HTERT RPE-1 (cell line): Measurements from ENCODE around the gene CCDC184.
"Not testable (repeated sequence)": the region's sequence is repeated elsewhere in the genome, so short reads cannot be mapped to it uniquely, and the experiment has no call there.

Experiments
- in situ Hi-C: fragments of 300-500 bp; cut with MboI; formaldehyde crosslinking; loops from 4 replicates; pipeline ENCODE4 v1.14.3; 2020; ENCODE audit warnings: low sequenced_read_pairs

CCDC184 gene

DNA sequence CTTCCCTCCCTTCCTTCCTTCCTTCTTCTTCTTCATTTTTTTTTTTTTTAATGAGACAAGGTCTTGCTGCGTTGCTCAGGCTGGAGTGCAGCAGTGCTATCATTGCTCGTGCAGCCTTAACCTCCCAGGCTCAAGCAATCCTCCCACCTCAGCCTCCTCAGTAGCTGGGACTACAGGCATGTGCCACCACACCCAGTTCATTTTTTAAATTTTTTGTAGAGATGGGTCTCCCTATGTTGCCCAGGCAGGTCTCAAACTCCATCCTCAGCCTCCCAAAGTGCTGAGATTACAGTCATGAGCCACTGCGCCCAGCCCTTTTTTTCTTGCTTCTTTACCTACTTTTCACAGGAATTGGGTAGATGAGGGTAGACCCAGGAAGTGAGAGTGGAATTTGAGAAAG, 18.1 kb downstream of the CCDC184 start:
- in situ Hi-C loops = no loop called here

DNA sequence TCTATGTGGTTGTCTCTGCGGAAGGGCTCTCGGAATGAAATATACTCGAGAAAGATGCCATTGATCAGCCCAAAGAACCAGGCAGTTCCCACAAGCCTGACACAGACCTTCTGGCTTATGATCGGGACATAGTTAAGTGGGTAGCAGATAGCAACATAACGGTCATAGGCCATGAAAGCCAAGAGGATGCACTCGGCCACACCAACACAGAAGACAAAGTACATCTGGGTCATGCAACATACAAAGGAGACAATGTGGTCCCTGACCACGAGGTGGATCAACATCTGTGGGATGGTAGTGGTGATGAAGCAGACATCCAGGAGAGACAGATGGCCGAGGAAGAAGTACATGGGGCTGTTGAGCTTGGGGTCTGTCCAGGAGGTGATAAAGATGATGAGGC, 19.3 kb downstream of the CCDC184 start:
- in situ Hi-C loops = no loop called here

GRCh38 chr12:48203192-48203591, 19.7 kb downstream of the CCDC184 start, which contains the start of gene OR10AD1:
OR10AD1 (minus strand) TSS chr12:48203292; CDS start chr12:48203292, 0 bp downstream.
- in situ Hi-C loops = no loop called here

DNA sequence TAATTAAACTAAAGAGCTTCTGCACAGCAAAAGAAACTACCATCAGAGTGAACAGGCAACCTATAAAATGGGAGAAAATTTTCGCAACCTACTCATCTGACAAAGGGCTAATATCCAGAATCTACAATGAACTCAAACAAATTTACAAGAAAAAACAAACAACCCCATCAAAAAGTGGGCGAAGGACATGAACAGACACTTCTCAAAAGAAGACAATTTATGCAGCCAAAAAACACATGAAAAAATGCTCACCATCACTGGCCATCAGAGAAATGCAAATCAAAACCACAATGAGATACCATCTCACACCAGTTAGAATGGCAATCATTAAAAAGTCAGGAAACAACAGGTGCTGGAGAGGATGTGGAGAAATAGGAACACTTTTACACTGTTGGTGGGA, 26.1 kb downstream of the CCDC184 start:
- in situ Hi-C loops = not testable (repeated sequence)

GRCh38 chr12:48216785-48217184, 33.3 kb downstream of the CCDC184 start:
- in situ Hi-C loops = no loop called here

- in situ Hi-C loops = no loop called here
Measured at GRCh38 chr12:48219631-48220030, 36.2 kb downstream of the CCDC184 start.

- in situ Hi-C loops = no loop called here
Measured at GRCh38 chr12:48220701-48221100, 37.3 kb downstream of the CCDC184 start.

DNA sequence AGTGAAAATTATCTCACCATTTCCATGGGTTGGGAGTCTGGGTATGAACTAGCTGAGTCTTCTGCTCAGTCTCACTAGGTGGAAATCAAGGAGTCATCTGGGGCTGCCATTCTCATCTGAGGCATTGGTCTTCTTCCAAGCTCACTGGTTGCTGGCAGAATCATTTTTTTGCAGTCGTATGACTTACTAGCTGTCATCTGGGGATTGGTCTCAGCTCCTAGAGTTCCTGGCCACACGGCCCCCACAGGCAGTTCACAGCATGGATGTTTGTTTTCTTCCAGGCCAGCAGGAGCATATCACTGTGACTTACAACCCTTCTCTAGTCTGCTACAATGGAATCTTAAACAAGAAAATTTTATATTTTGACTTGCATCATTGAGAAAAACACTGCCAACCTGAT, 38.2 kb downstream of the CCDC184 start:
- in situ Hi-C loops = no loop called here

- in situ Hi-C loops = not testable (repeated sequence)
Measured at GRCh38 chr12:48224533-48224932, 41.1 kb downstream of the CCDC184 start.

DNA sequence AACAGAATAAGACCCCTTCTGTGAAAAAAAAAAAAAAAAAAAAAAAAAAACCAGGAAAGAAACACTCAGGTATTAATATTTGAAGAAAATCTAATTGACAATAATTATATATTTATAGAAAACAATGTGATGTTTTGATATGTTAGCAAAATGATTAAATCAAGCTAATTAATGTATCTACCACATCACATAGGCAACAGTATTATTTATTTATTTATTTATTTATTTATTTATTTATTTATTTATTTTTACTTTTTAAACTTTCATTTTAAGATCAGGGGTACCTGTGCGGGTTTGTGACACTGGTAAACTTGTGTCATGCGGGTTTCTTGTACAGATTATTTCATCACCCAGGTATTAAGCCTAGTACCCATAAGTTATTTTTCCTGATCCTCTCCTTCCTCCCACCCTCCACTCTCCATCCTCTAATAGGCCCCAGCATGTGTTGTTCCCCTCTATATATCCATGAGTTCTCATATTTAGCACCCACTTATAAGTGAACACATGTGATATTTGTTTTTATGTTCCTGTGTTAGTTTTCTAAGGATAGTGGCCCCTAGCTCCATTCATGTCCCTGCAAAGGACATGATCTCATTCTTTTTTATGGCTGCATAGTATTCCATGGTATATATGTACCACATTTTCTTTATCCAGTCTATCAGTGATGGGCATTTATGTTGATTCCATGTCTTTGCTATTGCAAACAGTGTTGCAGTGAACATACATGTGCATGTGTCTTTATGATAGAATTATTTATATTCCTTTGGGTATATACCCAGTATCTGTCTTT, 47.9 kb downstream of the CCDC184 start:
- in situ Hi-C loops = not testable (repeated sequence)
